ENCODE measurements around the gene HSPG2.

HSPG2 gene

GRCh38 chr1:21847223-21848205, 89.6 kb downstream of the HSPG2 start:
- Histone ChIP-seq H3K27me3 (ENCODE audit: control insufficient read depth, insufficient read depth, low read length) (no peaks in the 10 kb centered on the region), H3K9ac (ENCODE audit: low read length) (no peak overlapping the region), H3K9me3 (ENCODE audit: control insufficient read depth, low read depth, low read length) (no peaks in the 10 kb centered on the region), H3K4me1 (ENCODE audit: control insufficient read depth, low read depth, low read length) (no peaks in the 10 kb centered on the region), H3K4me3 (ENCODE audit: low read length) (no peak overlapping the region), H3K36me3 (ENCODE audit: control insufficient read depth, low read depth, low read length) (peaks cover 38% of the 10 kb centered on the region), H3K27ac (ENCODE audit: low read length) (no peak overlapping the region)

GRCh38 chr1:21845646-21846641, 91.2 kb downstream of the HSPG2 start:
- peaks cover 31% of the 10 kb centered on the region for H3K36me3 ChIP-seq (ENCODE audit: control insufficient read depth, low read depth, low read length)

DNA sequence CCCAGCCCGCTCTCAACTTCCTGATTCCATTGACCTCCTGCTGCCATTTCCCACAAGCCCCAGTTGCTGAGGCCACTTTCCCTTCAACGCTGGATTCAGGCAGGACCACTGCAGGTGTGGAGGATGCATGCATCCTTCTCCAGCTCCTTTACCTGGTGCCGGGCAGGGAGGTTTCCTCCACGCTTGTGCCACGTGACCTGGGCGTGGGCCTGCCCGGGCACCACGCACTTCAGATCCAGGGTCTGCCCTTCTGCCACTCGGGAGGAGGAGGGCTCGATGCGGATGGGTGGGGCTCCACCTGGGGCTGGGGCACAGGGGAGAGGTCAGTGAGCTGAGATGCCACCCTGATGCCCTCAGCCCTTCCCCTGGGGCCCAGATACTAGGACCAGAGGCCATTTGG, 93.1 kb downstream of the HSPG2 start:
- H3K27me3 ChIP-seq (ENCODE audit: control insufficient read depth, insufficient read depth, low read length) = no peaks in the 10 kb centered on the region
- H3K4me1 ChIP-seq (ENCODE audit: control insufficient read depth, low read depth, low read length) = no peaks in the 10 kb centered on the region
- no peak overlapping the region for H3K9ac ChIP-seq (ENCODE audit: low read length)
- H3K9me3 ChIP-seq (ENCODE audit: control insufficient read depth, low read depth, low read length) = no peaks in the 10 kb centered on the region
- H3K27ac ChIP-seq (ENCODE audit: low read length) = no peak overlapping the region
- no peak overlapping the region for H3K4me3 ChIP-seq (ENCODE audit: low read length)
- H3K36me3 ChIP-seq (ENCODE audit: control insufficient read depth, low read depth, low read length) = peaks cover 35% of the 10 kb centered on the region

More at GRCh38 chr1:21845646-21846641, 91.2 kb downstream of the HSPG2 start:
- Histone ChIP-seq H3K27me3 (ENCODE audit: control insufficient read depth, insufficient read depth, low read length) (no peaks in the 10 kb centered on the region), H3K9ac (ENCODE audit: low read length) (no peak overlapping the region), H3K9me3 (ENCODE audit: control insufficient read depth, low read depth, low read length) (no peaks in the 10 kb centered on the region), H3K27ac (ENCODE audit: low read length) (no peak overlapping the region), H3K4me1 (ENCODE audit: control insufficient read depth, low read depth, low read length) (no peaks in the 10 kb centered on the region), H3K4me3 (ENCODE audit: low read length) (no peak overlapping the region)

GRCh38 chr1:21843208-21843607, 93.9 kb downstream of the HSPG2 start:
- Histone ChIP-seq H3K27ac (ENCODE audit: low read length) (no peak overlapping the region), H3K9me3 (ENCODE audit: control insufficient read depth, low read depth, low read length) (no peaks in the 10 kb centered on the region), H3K27me3 (ENCODE audit: control insufficient read depth, insufficient read depth, low read length) (no peaks in the 10 kb centered on the region), H3K4me1 (ENCODE audit: control insufficient read depth, low read depth, low read length) (no peaks in the 10 kb centered on the region), H3K36me3 (ENCODE audit: control insufficient read depth, low read depth, low read length) (peaks cover 33% of the 10 kb centered on the region), H3K9ac (ENCODE audit: low read length) (no peak overlapping the region), H3K4me3 (ENCODE audit: low read length) (no peak overlapping the region)

- Histone ChIP-seq H3K4me3 (ENCODE audit: low read length) (no peak overlapping the region), H3K27me3 (ENCODE audit: control insufficient read depth, insufficient read depth, low read length) (no peaks in the 10 kb centered on the region), H3K36me3 (ENCODE audit: control insufficient read depth, low read depth, low read length) (peaks cover 32% of the 10 kb centered on the region), H3K9ac (ENCODE audit: low read length) (no peak overlapping the region), H3K27ac (ENCODE audit: low read length) (no peak overlapping the region), H3K4me1 (ENCODE audit: control insufficient read depth, low read depth, low read length) (no peaks in the 10 kb centered on the region), H3K9me3 (ENCODE audit: control insufficient read depth, low read depth, low read length) (no peaks in the 10 kb centered on the region)
Measured at GRCh38 chr1:21842606-21843162, 94.4 kb downstream of the HSPG2 start.

DNA sequence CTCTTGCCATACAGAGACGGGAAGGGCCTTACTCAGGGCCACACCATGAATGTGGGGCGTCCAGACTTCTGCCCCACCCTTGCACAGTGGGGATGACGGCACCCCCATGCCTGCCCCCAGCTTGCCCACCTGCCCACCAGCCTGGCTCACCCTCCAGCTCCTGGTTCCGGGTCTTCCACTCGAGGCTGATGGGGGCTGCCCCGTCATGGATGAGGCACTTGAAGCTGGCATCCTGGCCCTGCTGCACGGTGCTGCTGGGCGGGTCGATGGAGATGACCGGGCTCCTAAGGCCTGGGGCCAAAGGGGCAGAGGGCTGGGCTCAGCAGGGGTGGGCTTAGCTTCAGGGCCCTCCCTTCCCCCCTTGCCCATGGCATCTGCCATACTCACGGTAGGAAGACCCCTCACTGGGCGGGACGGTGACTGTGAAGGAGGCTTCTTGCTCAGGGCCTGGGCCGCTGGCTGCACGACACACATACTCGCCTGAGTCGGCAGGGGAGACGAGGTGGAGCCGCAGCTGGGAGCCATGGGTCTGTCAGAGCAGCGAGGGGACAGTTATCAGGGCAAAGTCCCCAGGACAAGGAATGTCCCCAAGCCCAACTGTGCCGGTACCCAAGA, 95.2 kb downstream of the HSPG2 start:
- no peaks in the 10 kb centered on the region for H3K27me3 ChIP-seq (ENCODE audit: control insufficient read depth, insufficient read depth, low read length)
- H3K36me3 ChIP-seq (ENCODE audit: control insufficient read depth, low read depth, low read length) = peaks cover 29% of the 10 kb centered on the region
- H3K4me1 ChIP-seq (ENCODE audit: control insufficient read depth, low read depth, low read length) = no peaks in the 10 kb centered on the region
- no peak overlapping the region for H3K9ac ChIP-seq (ENCODE audit: low read length)
- no peaks in the 10 kb centered on the region for H3K9me3 ChIP-seq (ENCODE audit: control insufficient read depth, low read depth, low read length)
- H3K4me3 ChIP-seq (ENCODE audit: low read length) = no peak overlapping the region
- no peak overlapping the region for H3K27ac ChIP-seq (ENCODE audit: low read length)

GRCh38 chr1:21840981-21841380, 96.1 kb downstream of the HSPG2 start:
- no peaks in the 10 kb centered on the region for H3K9me3 ChIP-seq (ENCODE audit: control insufficient read depth, low read depth, low read length)
- H3K27me3 ChIP-seq (ENCODE audit: control insufficient read depth, insufficient read depth, low read length) = no peaks in the 10 kb centered on the region
- no peak overlapping the region for H3K4me3 ChIP-seq (ENCODE audit: low read length)
- H3K27ac ChIP-seq (ENCODE audit: low read length) = no peak overlapping the region
- H3K4me1 ChIP-seq (ENCODE audit: control insufficient read depth, low read depth, low read length) = no peaks in the 10 kb centered on the region
- H3K36me3 ChIP-seq (ENCODE audit: control insufficient read depth, low read depth, low read length) = peaks cover 33% of the 10 kb centered on the region
- H3K9ac ChIP-seq (ENCODE audit: low read length) = no peak overlapping the region

DNA sequence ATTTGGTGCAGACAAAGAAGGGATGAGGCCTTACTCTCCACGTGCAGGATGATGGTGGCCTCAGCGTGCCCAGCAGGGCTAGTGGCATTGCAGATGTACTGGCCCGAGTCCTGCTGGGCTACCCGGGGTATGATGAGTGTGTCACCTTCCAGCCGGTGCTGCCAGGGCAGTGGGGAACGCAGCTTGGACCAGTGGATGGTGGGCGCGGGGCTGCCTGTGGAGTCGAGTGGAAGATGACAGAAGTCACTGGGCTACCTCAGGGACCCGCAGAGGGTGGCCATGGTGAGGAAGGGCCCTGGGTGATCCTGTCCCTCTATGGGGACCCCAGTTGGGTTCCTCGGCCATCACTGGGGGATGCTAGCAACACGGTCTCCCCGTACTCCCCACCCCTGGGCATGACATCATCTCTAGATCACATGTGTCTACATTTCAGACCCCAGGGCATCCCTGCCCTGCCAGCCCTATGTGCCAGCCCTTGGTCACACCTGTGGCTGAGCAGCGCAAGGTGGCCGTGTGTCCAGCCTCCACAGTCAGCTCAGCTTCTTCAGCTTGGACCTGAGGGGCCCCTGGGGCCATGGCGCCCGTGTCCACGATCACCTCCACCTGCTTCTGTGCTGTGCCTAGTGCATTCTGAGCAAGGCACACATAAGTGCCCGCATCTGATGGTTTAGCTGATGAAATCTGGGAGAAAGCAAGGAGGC, 97.6 kb downstream of the HSPG2 start:
- no peaks in the 10 kb centered on the region for H3K4me1 ChIP-seq (ENCODE audit: control insufficient read depth, low read depth, low read length)
- no peaks in the 10 kb centered on the region for H3K27me3 ChIP-seq (ENCODE audit: control insufficient read depth, insufficient read depth, low read length)
- H3K36me3 ChIP-seq (ENCODE audit: control insufficient read depth, low read depth, low read length) = peaks cover 40% of the 10 kb centered on the region

DNA sequence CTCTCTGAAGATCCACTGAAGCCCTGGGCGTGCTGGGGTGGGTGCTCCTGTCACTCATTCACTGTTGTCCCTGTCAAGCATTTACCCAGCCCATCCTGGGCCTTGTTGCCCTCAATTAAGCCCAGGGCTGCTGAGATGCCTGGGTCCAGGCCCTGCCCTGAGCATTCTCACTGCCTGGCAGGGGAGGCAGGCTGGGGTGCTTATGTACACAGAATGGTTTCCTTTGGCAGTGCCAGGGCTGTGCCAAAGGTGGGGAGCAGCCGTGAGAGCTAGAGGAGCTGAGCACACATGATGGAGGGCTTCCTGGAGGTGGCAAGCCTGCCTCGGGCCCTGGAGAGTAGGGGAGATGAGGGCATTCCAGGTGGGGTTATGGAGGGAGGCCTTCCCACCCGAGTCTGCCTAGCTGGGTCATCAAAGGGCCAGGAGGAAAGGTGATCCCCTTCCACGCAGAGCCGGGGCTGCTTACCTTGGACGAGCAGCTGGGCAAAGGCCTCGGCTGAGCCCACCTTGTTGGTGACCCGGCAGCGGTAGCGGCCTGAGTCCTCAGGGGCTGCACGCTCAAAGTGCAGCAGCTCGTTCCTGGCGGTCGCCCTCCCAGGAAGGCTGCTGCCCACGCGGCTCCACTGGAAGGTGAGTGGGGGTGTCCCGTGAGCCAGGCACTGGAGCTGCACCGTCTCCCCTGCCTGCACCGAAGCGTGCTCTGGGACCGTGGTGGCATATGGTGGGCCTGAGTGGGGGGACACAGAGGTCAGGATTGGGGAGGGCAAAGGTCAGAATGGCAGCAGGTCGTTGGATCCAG, 98.6 kb downstream of the HSPG2 start:
- Histone ChIP-seq H3K9me3 (ENCODE audit: control insufficient read depth, low read depth, low read length) (no peaks in the 10 kb centered on the region), H3K27me3 (ENCODE audit: control insufficient read depth, insufficient read depth, low read length) (no peaks in the 10 kb centered on the region), H3K27ac (ENCODE audit: low read length) (no peak overlapping the region), H3K4me1 (ENCODE audit: control insufficient read depth, low read depth, low read length) (no peaks in the 10 kb centered on the region), H3K9ac (ENCODE audit: low read length) (no peak overlapping the region), H3K36me3 (ENCODE audit: control insufficient read depth, low read depth, low read length) (peaks cover 46% of the 10 kb centered on the region), H3K4me3 (ENCODE audit: low read length) (no peak overlapping the region)

More for the DNA sequence above, 97.6 kb downstream of the HSPG2 start:
- Histone ChIP-seq H3K4me3 (ENCODE audit: low read length) (no peak overlapping the region), H3K9ac (ENCODE audit: low read length) (no peak overlapping the region), H3K9me3 (ENCODE audit: control insufficient read depth, low read depth, low read length) (no peaks in the 10 kb centered on the region), H3K27ac (ENCODE audit: low read length) (no peak overlapping the region)

- peaks cover 51% of the 10 kb centered on the region for H3K36me3 ChIP-seq (ENCODE audit: control insufficient read depth, low read depth, low read length)
Measured at GRCh38 chr1:21837476-21837875, 99.6 kb downstream of the HSPG2 start.

More at GRCh38 chr1:21837476-21837875, 99.6 kb downstream of the HSPG2 start:
- Histone ChIP-seq H3K9me3 (ENCODE audit: control insufficient read depth, low read depth, low read length) (no peaks in the 10 kb centered on the region), H3K27me3 (ENCODE audit: control insufficient read depth, insufficient read depth, low read length) (no peaks in the 10 kb centered on the region), H3K9ac (ENCODE audit: low read length) (no peak overlapping the region), H3K4me3 (ENCODE audit: low read length) (no peak overlapping the region), H3K27ac (ENCODE audit: low read length) (no peak overlapping the region), H3K4me1 (ENCODE audit: control insufficient read depth, low read depth, low read length) (no peaks in the 10 kb centered on the region)
